Fibroblast of lung (primary cell): Measurements from ENCODE around the gene SORL1.

Experiments
- CTCF ChIP-seq, 2 donors: IDR thresholded peaks in 1 of 2; conservative IDR thresholded peaks in 1 of 2; 1 replicate in 1 of 2; 2 replicates in 1 of 2; pipeline ENCODE4 v1.5.1; 2011 to 2012; ENCODE audit warnings: low read length in 2 of 2, control low read depth in 1 of 2, inconsistent platforms in 1 of 2, low read depth in 1 of 2, mild to moderate bottlenecking in 1 of 2
- EZH2 ChIP-seq: IDR thresholded peaks from 2 replicates; pipeline ENCODE4 v1.5.1; 2012; ENCODE audit warnings: low read length, control low read depth, mild to moderate bottlenecking; ENCODE audit errors: missing control alignments

GRCh38 chr11:121459413-121460017, 7.4 kb downstream of the SORL1 start:
- TF ChIP-seq CTCF (conservative IDR thresholded peaks at IDR 0.05 in 1 of 2, IDR thresholded peaks at IDR 0.05 in 1 of 2; ENCODE audit: low read depth in 1 of 2, low read length in 2 of 2) (no peak), EZH2 (no peak)
